ENCODE results near the gene LCN6. TPM values are rescaled to one million over a fixed set of nuclear protein-coding genes. Genes with fewer than 3 reads are reported as not detected.

LCN6 gene
- total and polyA plus RNA-seq, 2 of the 13 experiments (the other 11 are each of a cell fraction or from before 2014, with no cell fraction given) = not detected

DNA sequence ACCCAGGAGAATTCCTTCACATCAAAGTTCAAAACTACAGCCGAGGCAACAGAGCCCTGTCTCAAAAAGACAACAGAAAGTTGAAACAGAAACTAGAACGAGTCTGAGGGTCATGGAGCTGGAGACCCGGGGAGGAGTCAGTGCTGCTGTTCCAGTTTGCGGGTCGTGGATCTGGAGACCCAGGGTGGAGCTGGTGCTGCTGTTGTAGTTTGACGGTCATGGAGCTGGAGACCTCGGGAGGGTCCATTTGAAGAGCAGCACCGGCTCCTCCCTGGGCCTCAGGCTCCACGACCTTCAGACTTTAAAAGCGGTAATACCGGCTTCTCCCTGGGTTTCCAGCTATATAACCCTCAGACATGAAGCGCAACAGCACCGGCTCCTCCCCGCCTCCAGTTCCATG is 29.0 kb upstream of the LCN6 start (continued):
- TF ChIP-seq, protein P1, sequence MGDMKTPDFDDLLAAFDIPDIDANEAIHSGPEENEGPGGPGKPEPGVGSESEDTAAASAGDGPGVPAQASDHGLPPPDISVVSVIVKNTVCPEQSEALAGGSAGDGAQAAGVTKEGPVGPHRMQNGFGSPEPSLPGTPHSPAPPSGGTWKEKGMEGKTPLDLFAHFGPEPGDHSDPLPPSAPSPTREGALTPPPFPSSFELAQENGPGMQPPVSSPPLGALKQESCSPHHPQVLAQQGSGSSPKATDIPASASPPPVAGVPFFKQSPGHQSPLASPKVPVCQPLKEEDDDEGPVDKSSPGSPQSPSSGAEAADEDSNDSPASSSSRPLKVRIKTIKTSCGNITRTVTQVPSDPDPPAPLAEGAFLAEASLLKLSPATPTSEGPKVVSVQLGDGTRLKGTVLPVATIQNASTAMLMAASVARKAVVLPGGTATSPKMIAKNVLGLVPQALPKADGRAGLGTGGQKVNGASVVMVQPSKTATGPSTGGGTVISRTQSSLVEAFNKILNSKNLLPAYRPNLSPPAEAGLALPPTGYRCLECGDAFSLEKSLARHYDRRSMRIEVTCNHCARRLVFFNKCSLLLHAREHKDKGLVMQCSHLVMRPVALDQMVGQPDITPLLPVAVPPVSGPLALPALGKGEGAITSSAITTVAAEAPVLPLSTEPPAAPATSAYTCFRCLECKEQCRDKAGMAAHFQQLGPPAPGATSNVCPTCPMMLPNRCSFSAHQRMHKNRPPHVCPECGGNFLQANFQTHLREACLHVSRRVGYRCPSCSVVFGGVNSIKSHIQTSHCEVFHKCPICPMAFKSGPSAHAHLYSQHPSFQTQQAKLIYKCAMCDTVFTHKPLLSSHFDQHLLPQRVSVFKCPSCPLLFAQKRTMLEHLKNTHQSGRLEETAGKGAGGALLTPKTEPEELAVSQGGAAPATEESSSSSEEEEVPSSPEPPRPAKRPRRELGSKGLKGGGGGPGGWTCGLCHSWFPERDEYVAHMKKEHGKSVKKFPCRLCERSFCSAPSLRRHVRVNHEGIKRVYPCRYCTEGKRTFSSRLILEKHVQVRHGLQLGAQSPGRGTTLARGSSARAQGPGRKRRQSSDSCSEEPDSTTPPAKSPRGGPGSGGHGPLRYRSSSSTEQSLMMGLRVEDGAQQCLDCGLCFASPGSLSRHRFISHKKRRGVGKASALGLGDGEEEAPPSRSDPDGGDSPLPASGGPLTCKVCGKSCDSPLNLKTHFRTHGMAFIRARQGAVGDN (CRISPR knock-in tag; IDR thresholded peaks at IDR 0.05) = peak; percentile 74
- TF ChIP-seq ZKSCAN8 (CRISPR knock-in tag; IDR thresholded peaks at IDR 0.05; ENCODE audit: borderline replicate concordance) = no peak
- no peak for TF ChIP-seq HNRNPLL (IDR thresholded peaks at IDR 0.05; ENCODE audit: low read depth, low read length, poor library complexity, severe bottlenecking)
- TF ChIP-seq SUZ12 (IDR thresholded peaks at IDR 0.05; ENCODE audit: low read depth, low read length) = no peak
- no peak for TF ChIP-seq ZNF101 (CRISPR knock-in tag; IDR thresholded peaks at IDR 0.05; ENCODE audit: borderline replicate concordance, low read depth)
- TF ChIP-seq, protein P2, sequence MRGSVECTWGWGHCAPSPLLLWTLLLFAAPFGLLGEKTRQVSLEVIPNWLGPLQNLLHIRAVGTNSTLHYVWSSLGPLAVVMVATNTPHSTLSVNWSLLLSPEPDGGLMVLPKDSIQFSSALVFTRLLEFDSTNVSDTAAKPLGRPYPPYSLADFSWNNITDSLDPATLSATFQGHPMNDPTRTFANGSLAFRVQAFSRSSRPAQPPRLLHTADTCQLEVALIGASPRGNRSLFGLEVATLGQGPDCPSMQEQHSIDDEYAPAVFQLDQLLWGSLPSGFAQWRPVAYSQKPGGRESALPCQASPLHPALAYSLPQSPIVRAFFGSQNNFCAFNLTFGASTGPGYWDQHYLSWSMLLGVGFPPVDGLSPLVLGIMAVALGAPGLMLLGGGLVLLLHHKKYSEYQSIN (CRISPR knock-in tag; IDR thresholded peaks at IDR 0.05; ENCODE audit: borderline replicate concordance) = no peak
- no peak for TF ChIP-seq ATF7-NPFF (CRISPR knock-in tag; IDR thresholded peaks at IDR 0.05; ENCODE audit: low read depth)
- TF ChIP-seq KDM5B (CRISPR knock-in tag; IDR thresholded peaks at IDR 0.05; ENCODE audit: borderline replicate concordance) = peak; percentile 67; the same call in 1 of the 2 replicates
- TF ChIP-seq ZNF296 (CRISPR knock-in tag; conservative IDR thresholded peaks at IDR 0.05) = no peak
- TF ChIP-seq RBM39 (IDR thresholded peaks at IDR 0.05; ENCODE audit: low read depth, low read length, poor library complexity, severe bottlenecking) = no peak
- TF ChIP-seq, protein P3, sequence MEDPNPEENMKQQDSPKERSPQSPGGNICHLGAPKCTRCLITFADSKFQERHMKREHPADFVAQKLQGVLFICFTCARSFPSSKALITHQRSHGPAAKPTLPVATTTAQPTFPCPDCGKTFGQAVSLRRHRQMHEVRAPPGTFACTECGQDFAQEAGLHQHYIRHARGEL (CRISPR knock-in tag; IDR thresholded peaks at IDR 0.05) = no peak
- no peak for TF ChIP-seq RAD51 (IDR thresholded peaks at IDR 0.05; ENCODE audit: borderline replicate concordance)
- no peak for TF ChIP-seq SP2 (CRISPR knock-in tag; IDR thresholded peaks at IDR 0.05)
- no peak for TF ChIP-seq ZFP37 (CRISPR knock-in tag; IDR thresholded peaks at IDR 0.05; ENCODE audit: borderline replicate concordance)
- no peak for TF ChIP-seq SALL2 (CRISPR knock-in tag; IDR thresholded peaks at IDR 0.05)
- TF ChIP-seq PCBP1 (IDR thresholded peaks at IDR 0.05; ENCODE audit: borderline replicate concordance, low read depth, low read length) = no peak
- TF ChIP-seq, protein P4, sequence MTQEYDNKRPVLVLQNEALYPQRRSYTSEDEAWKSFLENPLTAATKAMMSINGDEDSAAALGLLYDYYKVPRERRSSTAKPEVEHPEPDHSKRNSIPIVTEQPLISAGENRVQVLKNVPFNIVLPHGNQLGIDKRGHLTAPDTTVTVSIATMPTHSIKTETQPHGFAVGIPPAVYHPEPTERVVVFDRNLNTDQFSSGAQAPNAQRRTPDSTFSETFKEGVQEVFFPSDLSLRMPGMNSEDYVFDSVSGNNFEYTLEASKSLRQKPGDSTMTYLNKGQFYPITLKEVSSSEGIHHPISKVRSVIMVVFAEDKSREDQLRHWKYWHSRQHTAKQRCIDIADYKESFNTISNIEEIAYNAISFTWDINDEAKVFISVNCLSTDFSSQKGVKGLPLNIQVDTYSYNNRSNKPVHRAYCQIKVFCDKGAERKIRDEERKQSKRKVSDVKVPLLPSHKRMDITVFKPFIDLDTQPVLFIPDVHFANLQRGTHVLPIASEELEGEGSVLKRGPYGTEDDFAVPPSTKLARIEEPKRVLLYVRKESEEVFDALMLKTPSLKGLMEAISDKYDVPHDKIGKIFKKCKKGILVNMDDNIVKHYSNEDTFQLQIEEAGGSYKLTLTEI (CRISPR knock-in tag; conservative IDR thresholded peaks at IDR 0.05) = no peak
- TF ChIP-seq, protein P5, sequence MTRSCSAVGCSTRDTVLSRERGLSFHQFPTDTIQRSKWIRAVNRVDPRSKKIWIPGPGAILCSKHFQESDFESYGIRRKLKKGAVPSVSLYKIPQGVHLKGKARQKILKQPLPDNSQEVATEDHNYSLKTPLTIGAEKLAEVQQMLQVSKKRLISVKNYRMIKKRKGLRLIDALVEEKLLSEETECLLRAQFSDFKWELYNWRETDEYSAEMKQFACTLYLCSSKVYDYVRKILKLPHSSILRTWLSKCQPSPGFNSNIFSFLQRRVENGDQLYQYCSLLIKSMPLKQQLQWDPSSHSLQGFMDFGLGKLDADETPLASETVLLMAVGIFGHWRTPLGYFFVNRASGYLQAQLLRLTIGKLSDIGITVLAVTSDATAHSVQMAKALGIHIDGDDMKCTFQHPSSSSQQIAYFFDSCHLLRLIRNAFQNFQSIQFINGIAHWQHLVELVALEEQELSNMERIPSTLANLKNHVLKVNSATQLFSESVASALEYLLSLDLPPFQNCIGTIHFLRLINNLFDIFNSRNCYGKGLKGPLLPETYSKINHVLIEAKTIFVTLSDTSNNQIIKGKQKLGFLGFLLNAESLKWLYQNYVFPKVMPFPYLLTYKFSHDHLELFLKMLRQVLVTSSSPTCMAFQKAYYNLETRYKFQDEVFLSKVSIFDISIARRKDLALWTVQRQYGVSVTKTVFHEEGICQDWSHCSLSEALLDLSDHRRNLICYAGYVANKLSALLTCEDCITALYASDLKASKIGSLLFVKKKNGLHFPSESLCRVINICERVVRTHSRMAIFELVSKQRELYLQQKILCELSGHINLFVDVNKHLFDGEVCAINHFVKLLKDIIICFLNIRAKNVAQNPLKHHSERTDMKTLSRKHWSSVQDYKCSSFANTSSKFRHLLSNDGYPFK (CRISPR knock-in tag; IDR thresholded peaks at IDR 0.05; ENCODE audit: borderline replicate concordance) = no peak
